Measurements from ENCODE around the gene ANO1. TPM values are rescaled to one million over a fixed set of nuclear protein-coding genes. Genes with fewer than 3 reads are reported as not detected.

Gene ANO1
- total RNA-seq, 1 experiment from 2014 or later, result 41.7 TPM

GRCh38 chr11:70109006-70109405, 30.9 kb downstream of the ANO1 start:
- H3K9ac ChIP-seq (ENCODE audit: low read length), result no peak overlapping the region
- H3K36me3 ChIP-seq (ENCODE audit: control insufficient read depth in 1 of 2, insufficient read depth in 2 of 2, low read length in 2 of 2), result no peaks in the 10 kb centered on the region; a peak in 1 of 4 replicates
- RAD21 ChIA-PET (ENCODE audit: low non-redundant PET in 1 of 2, low total read pairs in 2 of 2, uncharacterized antibody in 2 of 2, unreplicated experiment in 2 of 2), result no interaction called here
- no peaks in the 10 kb centered on the region for H3K27me3 ChIP-seq (ENCODE audit: insufficient read depth, low read length)
- no peak for TF ChIP-seq ELF1 (IDR thresholded peaks at IDR 0.05; ENCODE audit: borderline replicate concordance, low read depth)
- no peak for TF ChIP-seq EGR1 (IDR thresholded peaks at IDR 0.05; ENCODE audit: low read depth)
- no peak for TF ChIP-seq RAD21 (IDR thresholded peaks at IDR 0.05; ENCODE audit: low read depth)
- BruUV-seq (replicated peaks), result no TSS peak
- no peak overlapping the region for H2AFZ ChIP-seq (ENCODE audit: low read depth, low read length, poor library complexity, severe bottlenecking)
- POLR2A ChIA-PET, result no interaction called here
- no peak overlapping the region for H3K27ac ChIP-seq (ENCODE audit: low read depth, low read length)
- no peaks in the 10 kb centered on the region for H3K79me2 ChIP-seq (ENCODE audit: insufficient read depth, low read length)
- no peaks in the 10 kb centered on the region for H3K9me2 ChIP-seq (ENCODE audit: insufficient read depth)
- DNase-seq (ENCODE audit: low read depth, low spot score) (no peak), ATAC-seq (no peak)
- no peaks in the 10 kb centered on the region for H4K20me1 ChIP-seq (ENCODE audit: insufficient read depth)
- CTCF ChIA-PET, result no interaction called here
- H3K4me1 ChIP-seq (ENCODE audit: control insufficient read depth in 1 of 2, insufficient read depth in 2 of 2, low read length in 2 of 2), result peaks cover 8 to 13% of the 10 kb centered on the region in 2 experiments
- intact Hi-C loops (cut with micrococcal nuclease), result no loop called here
- H3K4me2 ChIP-seq (ENCODE audit: low read length), result no peak overlapping the region
- no peaks in the 10 kb centered on the region for H3K9me3 ChIP-seq (ENCODE audit: control insufficient read depth in 1 of 2, insufficient read depth in 1 of 2, low read depth in 1 of 2, low read length in 2 of 2)
- no peak overlapping the region for H3K4me3 ChIP-seq (replicated peaks in 1 of 2; ENCODE audit: low read depth in 1 of 2, low read length in 2 of 2)

- ChIA-PET RAD21 (ENCODE audit: low non-redundant PET in 1 of 2, low total read pairs in 2 of 2, uncharacterized antibody in 2 of 2, unreplicated experiment in 2 of 2) (no interaction called here), CTCF (no interaction called here), POLR2A (no interaction called here)
- Histone ChIP-seq H2AFZ (ENCODE audit: low read depth, low read length, poor library complexity, severe bottlenecking) (no peak overlapping the region), H3K9me2 (ENCODE audit: insufficient read depth) (no peaks in the 10 kb centered on the region), H3K9ac (ENCODE audit: low read length) (no peak overlapping the region), H3K27ac (ENCODE audit: low read depth, low read length) (no peak overlapping the region), H3K4me2 (ENCODE audit: low read length) (no peak overlapping the region), H3K79me2 (ENCODE audit: insufficient read depth, low read length) (no peaks in the 10 kb centered on the region), H3K27me3 (ENCODE audit: insufficient read depth, low read length) (no peaks in the 10 kb centered on the region), H3K9me3 (ENCODE audit: control insufficient read depth in 1 of 2, insufficient read depth in 1 of 2, low read depth in 1 of 2, low read length in 2 of 2) (no peaks in the 10 kb centered on the region), H4K20me1 (ENCODE audit: insufficient read depth) (no peaks in the 10 kb centered on the region), H3K4me3 (replicated peaks in 1 of 2; ENCODE audit: low read depth in 1 of 2, low read length in 2 of 2) (no peak overlapping the region), H3K4me1 (ENCODE audit: control insufficient read depth in 1 of 2, insufficient read depth in 2 of 2, low read length in 2 of 2) (peaks cover 8 to 13% of the 10 kb centered on the region in 2 experiments), H3K36me3 (ENCODE audit: control insufficient read depth in 1 of 2, insufficient read depth in 2 of 2, low read length in 2 of 2) (no peaks in the 10 kb centered on the region)
- no peak for ATAC-seq
- intact Hi-C loops (cut with micrococcal nuclease), result no loop called here
- BruUV-seq (replicated peaks), result no TSS peak
- DNase-seq (ENCODE audit: low read depth, low spot score), result no peak
- TF ChIP-seq ELF1 (IDR thresholded peaks at IDR 0.05; ENCODE audit: borderline replicate concordance, low read depth) (no peak), YY1 (IDR thresholded peaks at IDR 0.05; ENCODE audit: extremely low read depth, insufficient replicate concordance, low read depth, low read length) (no peak), SP1 (IDR thresholded peaks at IDR 0.05; ENCODE audit: low read depth) (no peak), ATF3 (IDR thresholded peaks at IDR 0.05) (no peak), TCF7L2 (IDR thresholded peaks at IDR 0.05; ENCODE audit: borderline replicate concordance, extremely low read depth, insufficient read depth, insufficient read length) (no peak)
Measured at GRCh38 chr11:70109903-70110302, 31.8 kb downstream of the ANO1 start.

Data from HCT116 (cell line).